Body of pancreas (tissue), 4 donors: Measurements from ENCODE around the gene MPP4.

ENCODE experiments used
- POLR2A ChIP-seq, 3 donors: fragments of 450-650 bp; IDR thresholded peaks; one replicate each; pipeline ENCODE4 v1.6.1; 2016; ENCODE audit warnings: antibody characterized with exemption in 3 of 3, mild to moderate bottlenecking in 2 of 3
- TF ChIP-seq, protein P1 (sequence below), 7 experiments: fragments of 450-650 bp in 4 of 7; fragments of 200-600 bp in 3 of 7; sonication (generic) in 3 of 7; IDR thresholded peaks; one replicate each; pipeline ENCODE4 v1.5.1; 2016 to 2019; ENCODE audit warnings: antibody characterized with exemption in 7 of 7

DNA sequence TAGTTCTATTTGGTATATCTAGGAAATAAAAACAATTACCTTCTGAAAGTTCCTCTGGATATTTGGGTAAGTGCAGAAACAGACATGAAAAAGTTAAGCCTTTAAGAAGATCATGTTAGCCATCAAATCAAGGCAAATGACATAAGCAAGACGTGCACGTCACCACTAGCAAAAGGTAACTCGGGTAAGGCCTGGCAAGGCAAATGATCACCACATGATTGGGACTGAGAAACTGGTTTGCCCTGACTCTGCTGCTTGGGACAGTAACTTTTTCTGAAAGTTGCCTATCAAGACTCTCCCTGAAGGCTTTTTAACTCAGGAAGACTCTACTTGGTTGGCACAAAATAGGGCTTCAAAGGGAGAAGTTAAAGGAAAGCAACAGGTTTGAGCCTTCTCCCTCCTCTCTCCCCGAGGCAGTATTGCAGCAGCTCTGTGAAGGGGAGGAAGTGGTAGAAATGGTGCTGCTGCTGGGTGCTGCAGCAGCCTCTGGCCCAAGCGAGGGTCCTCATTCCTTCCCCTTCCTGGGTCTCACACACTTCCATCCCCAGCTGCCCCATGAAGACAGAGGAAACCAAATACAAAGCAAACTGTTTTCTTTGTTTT lies 38.0 kb downstream of the MPP4 start:
- TF ChIP-seq POLR2A (IDR thresholded peaks at IDR 0.05), result no peak
- TF ChIP-seq, protein P1, sequence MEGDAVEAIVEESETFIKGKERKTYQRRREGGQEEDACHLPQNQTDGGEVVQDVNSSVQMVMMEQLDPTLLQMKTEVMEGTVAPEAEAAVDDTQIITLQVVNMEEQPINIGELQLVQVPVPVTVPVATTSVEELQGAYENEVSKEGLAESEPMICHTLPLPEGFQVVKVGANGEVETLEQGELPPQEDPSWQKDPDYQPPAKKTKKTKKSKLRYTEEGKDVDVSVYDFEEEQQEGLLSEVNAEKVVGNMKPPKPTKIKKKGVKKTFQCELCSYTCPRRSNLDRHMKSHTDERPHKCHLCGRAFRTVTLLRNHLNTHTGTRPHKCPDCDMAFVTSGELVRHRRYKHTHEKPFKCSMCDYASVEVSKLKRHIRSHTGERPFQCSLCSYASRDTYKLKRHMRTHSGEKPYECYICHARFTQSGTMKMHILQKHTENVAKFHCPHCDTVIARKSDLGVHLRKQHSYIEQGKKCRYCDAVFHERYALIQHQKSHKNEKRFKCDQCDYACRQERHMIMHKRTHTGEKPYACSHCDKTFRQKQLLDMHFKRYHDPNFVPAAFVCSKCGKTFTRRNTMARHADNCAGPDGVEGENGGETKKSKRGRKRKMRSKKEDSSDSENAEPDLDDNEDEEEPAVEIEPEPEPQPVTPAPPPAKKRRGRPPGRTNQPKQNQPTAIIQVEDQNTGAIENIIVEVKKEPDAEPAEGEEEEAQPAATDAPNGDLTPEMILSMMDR (IDR thresholded peaks at IDR 0.05), result no peak
